GM19468 (cell line): ENCODE measurements around the gene EARS2.
"Not testable (repeated sequence)": the region's sequence is repeated elsewhere in the genome, so short reads cannot be mapped to it uniquely, and the experiment has no call there.

ENCODE experiments used
- ATAC-seq: cut with Tn5 transposase; IDR thresholded peaks from one replicate; pipeline ENCODE4 v1.9.1; 2021; ENCODE audit warnings: mild to moderate bottlenecking, moderate library complexity, moderate number of reproducible peaks; ENCODE audit not compliant: unreplicated experiment; ENCODE audit errors: extremely low read depth

Gene EARS2

DNA sequence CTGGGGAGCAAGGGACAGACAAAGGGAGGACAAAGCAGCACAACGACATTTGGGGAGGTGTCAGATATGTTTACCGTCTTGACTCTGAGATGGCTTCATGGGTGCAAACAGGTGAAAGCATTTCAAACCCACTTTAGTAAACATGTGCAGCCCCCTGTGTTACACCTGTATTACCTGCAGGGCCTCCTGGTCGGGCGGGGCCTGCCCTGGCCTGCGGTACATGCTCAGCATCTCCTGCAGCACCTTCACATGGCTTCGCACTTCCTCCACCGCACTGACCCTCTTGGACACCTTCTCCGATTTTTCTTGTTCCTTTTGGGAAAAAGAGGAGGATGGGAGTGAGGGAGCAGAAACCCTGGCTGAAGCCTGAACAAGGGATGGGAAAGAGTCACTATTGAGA is 71.3 kb downstream of the EARS2 start:
- ATAC-seq = no peak

DNA sequence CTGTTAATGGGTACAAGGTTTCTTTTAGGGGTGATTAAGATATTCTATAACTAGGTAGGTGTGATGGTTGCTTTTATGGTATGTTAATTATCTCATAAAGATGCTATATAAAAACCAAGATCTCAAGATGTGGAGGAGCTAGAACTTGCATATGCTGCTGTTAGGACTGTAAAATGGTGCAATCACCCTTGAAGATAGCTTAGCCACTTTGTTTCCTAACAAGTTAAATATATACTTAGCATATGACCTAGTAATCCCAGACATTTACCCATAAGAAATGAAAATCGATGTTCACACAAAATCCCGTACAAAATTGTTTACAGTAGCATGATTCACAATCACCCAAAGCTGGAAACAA is 71.9 kb downstream of the EARS2 start:
- ATAC-seq = no peak

DNA sequence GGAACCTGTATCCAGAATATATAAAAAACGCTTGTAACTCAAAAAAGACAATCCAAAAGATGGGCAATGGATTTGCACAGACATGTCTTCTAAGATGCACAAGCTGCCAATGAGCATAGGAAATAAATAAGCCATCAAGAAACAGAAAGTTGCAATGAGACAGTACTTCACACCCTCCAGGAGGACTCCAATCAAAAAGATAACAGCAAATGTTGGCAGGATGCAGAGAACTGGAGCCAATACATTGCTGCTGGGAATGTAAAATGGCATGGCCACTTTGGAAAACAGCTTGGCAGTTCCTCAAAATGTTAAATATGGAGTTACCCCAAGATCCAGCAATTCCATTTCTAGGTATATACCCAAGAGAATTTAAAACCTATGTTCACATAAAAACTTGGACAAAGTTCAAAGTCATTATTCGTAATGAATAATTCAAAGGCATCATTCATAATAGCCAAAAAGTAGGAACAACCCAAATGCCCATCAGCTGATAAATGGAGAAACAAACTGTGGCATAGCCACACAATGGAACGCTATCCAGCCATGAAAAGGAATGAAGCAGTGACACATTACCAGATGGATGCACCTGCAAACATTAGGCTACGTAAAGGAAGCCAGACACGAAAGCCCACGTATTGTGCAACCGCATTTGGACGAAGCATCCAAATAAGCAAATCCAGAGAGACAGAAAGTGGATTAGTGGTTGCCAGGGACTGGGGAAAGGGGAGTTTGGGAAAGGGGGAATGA is 72.5 kb downstream of the EARS2 start:
- ATAC-seq = no peak

DNA sequence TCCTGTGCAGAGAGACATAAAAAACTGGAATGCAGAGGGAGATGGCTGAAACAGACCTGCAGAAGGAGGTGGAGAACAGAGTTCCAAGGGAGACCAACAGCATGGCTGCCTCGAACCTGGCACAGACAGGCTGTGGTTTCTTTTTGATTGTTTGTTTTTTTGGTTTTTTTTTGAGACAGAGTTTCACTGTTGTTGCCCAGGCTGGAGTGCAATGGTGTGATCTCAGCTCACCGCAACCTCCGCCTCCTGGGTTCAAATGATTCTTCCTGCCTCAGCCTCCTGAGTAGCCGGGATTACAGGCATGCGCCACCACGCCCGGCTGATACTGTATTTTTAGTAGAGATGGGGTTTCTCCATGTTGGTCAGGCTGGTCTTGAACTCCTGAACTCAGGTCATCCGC is 73.7 kb downstream of the EARS2 start:
- not testable (repeated sequence) for ATAC-seq

DNA sequence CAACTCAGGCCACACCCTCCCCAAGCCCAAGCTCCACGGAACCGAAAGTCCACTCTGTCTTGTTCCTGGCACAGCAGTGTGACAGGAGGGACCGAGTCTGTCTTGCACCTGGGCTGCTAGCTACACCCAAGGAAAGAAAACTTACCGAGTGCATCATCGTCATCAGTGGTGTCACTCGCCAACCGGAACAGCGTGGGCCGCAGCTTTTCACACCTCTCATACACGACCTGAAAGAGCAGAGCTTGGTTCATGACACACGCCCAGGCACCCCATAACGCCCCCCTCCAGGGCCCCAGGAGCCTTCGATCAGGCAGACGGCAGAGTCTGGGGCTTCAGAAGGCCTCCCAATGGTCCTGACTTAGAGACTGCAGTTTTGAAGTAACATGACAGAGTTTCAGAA is 74.4 kb downstream of the EARS2 start:
- no peak for ATAC-seq

DNA sequence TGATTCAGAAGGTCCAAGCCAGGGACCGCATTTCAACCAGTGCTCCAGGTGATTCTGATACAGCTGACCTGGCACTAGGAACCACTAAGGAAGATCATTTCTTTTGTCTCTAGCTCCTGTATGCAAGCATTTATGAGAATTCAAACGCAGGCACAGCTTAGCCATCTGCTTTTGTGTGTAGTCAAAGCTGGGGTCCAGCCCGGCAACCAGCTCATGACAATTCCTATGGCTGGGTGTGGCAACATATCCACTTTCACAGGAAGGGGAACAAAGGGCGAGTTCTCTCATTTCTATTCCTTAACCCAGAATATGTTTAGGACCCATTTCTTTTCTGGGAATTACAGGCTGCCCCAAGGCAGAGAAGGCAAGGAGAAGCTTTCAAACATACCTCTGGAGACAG is 76.9 kb downstream of the EARS2 start:
- no peak for ATAC-seq

DNA sequence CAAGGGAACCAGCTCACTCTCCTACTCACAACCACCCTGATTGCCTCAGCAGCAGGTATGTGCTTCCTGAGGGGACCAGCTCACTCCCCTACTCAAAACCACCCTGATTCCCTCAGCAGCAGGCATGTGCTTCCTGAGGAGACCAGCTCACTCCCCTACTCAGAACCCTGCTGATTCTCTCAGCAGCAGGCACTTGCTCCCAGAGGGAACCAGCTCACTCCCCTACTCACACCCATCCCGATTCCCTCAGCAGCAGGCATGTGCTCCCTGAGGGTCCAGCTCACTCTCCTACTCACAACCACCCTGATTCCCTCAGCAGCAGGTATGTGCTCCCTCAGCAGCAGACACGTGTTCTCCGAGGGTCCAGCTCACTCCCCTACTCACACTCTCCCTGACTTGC is 78.0 kb downstream of the EARS2 start:
- ATAC-seq = no peak

DNA sequence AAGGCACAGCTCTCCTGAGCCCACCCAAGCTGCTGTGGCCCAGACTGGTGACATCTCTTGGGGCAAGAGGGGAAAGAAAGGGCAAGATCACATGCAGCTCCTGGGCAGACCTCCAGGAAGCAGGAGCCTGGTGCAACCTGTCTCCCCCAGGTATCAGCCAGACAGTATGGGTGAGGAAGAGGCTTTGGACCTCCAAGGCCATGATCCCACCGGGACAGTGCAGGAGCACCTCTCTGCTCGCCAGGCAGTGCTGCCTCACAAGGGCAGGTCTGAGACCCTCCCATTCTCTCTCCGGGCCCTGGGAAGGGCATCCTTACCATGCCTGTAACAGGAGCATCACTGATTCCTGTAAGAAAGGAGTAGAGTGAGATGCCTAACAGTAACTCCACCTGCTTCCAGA is 78.6 kb downstream of the EARS2 start:
- no peak for ATAC-seq

DNA sequence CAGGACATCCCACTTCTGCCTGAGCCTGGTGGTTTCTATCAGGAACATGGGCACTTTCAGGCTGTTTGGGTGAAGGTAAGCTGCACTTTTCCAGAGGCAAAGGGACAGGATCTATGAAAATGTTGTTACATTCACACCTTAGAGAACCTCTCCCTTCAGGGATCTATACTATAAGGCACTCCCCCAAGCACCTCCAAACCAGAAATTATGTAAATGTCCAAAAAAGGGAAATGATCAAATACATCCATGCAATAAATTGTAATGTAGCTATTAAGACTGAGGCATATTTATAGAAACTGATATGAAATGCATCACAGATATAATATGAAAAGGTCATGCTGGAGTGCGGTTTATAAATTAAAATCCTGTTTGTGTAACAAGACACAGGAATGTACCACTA is 80.9 kb downstream of the EARS2 start:
- no peak for ATAC-seq
